NB4 (cell line): ENCODE measurements around the gene SSBP1.

Experiments
- CTCF ChIP-seq: IDR thresholded peaks from one replicate; pipeline ENCODE4 v1.5.1; 2012; ENCODE audit warnings: low read depth, low read length
- POLR2A ChIP-seq: IDR thresholded peaks from 2 replicates; pipeline ENCODE4 v1.6.1; 2011; ENCODE audit warnings: mild to moderate bottlenecking; ENCODE audit not compliant: insufficient read length; ENCODE audit errors: extremely low read depth

GRCh38 chr7:141710301-141710700 lies 27.9 kb upstream of the SSBP1 start:
- TF ChIP-seq POLR2A (no peak), CTCF (no peak)
